Neural progenitor cell (in vitro differentiated cells): ENCODE results near the gene TFCP2L1. TPM values are rescaled to one million over a fixed set of nuclear protein-coding genes. Genes with fewer than 3 reads are reported as not detected.
A peak's percentile ranks its signal among the peaks of the same experiment; 100 is the strongest.
"Not testable (repeated sequence)": the region's sequence is repeated elsewhere in the genome, so short reads cannot be mapped to it uniquely, and the experiment has no call there.

Experiments
- DNase-seq: peaks from one replicate; pipeline ENCODE4 v3.0.0-alpha.2; 2016; ENCODE audit warnings: low spot score
- H2AFZ ChIP-seq: fragments of 200-600 bp; sonication (generic); replicated peaks from 2 replicates; pipeline ENCODE4 v1.6.1; 2016; ENCODE audit warnings: antibody characterized with exemption
- H3F3A ChIP-seq: fragments of 200-600 bp; sonication (generic); 2 replicates; pipeline ENCODE4 v1.6.1; 2016; ENCODE audit warnings: antibody characterized with exemption, low read depth
- H3K27ac ChIP-seq: fragments of 200-600 bp; sonication (generic); 2 replicates; pipeline ENCODE4 v1.5.1; 2016; ENCODE audit warnings: mild to moderate bottlenecking
- H3K27me3 ChIP-seq: fragments of 200-600 bp; sonication (generic); 2 replicates; pipeline ENCODE4 v1.6.1; 2016; ENCODE audit warnings: mild to moderate bottlenecking, moderate library complexity
- H3K36me3 ChIP-seq: fragments of 200-600 bp; sonication (generic); 2 replicates; pipeline ENCODE4 v1.5.1; 2016
- H3K4me1 ChIP-seq: fragments of 200-600 bp; sonication (generic); 2 replicates; pipeline ENCODE4 v1.6.1; 2016; ENCODE audit warnings: mixed run types
- H3K4me2 ChIP-seq: fragments of 200-600 bp; sonication (generic); 2 replicates; pipeline ENCODE4 v1.6.1; 2016
- H3K4me3 ChIP-seq: fragments of 200-600 bp; sonication (generic); 2 replicates; pipeline ENCODE4 v1.5.1; 2016
- H3K79me2 ChIP-seq: fragments of 200-600 bp; sonication (generic); 2 replicates; pipeline ENCODE4 v1.6.1; 2016; ENCODE audit warnings: low read depth
- H3K9ac ChIP-seq: fragments of 200-600 bp; sonication (generic); 2 replicates; pipeline ENCODE4 v1.6.1; 2016
- H3K9me3 ChIP-seq: fragments of 200-600 bp; sonication (generic); 2 replicates; pipeline ENCODE4 v1.5.1; 2016; ENCODE audit warnings: low read depth
- H4K20me1 ChIP-seq: fragments of 200-600 bp; sonication (generic); 2 replicates; pipeline ENCODE4 v1.6.1; 2016; ENCODE audit warnings: low read depth
- H3K27ac Mint-ChIP-seq: 3 replicates; pipeline ENCODE4 v1.8.0; 2021; ENCODE audit warnings: mixed read lengths
- H3K27me3 Mint-ChIP-seq: 2 replicates; pipeline ENCODE4 v1.8.0; 2022; ENCODE audit warnings: low read depth, mild to moderate bottlenecking, inconsistent platforms, moderate library complexity, mixed read lengths; ENCODE audit not compliant: insufficient read depth
- H3K36me3 Mint-ChIP-seq: 3 replicates; pipeline ENCODE4 v1.8.0; 2021; ENCODE audit warnings: mixed read lengths
- H3K4me1 Mint-ChIP-seq: 3 replicates; pipeline ENCODE4 v1.8.0; 2021; ENCODE audit warnings: mixed read lengths
- H3K4me3 Mint-ChIP-seq: 3 replicates; pipeline ENCODE4 v1.8.0; 2021; ENCODE audit warnings: mild to moderate bottlenecking, moderate library complexity, mixed read lengths
- H3K9me3 Mint-ChIP-seq: 3 replicates; pipeline ENCODE4 v1.8.0; 2020; ENCODE audit warnings: mixed read lengths
- CTCF ChIP-seq: fragments of 200-600 bp; sonication (generic); IDR thresholded peaks from 2 replicates; pipeline ENCODE4 v1.5.1; 2017; ENCODE audit warnings: antibody characterized with exemption, mild to moderate bottlenecking
- EZH2 ChIP-seq: fragments of 200-600 bp; sonication (generic); IDR thresholded peaks from 2 replicates; pipeline ENCODE4 v1.6.1; 2017; ENCODE audit warnings: antibody characterized with exemption, mild to moderate bottlenecking, moderate library complexity
- EZH2phosphoT487 ChIP-seq: fragments of 200-600 bp; sonication (generic); IDR thresholded peaks from 2 replicates; pipeline ENCODE4 v1.6.1; 2017; ENCODE audit warnings: antibody characterized with exemption
- total RNA-seq: library from RNA; depleted of rRNA; stranded (reverse); fragments of >200 nt; gene quantifications from 2 replicates; pipeline ENCODE4 v1.2.3, GENCODE V29; 2015; ENCODE audit warnings: low replicate concordance

The TFCP2L1 gene
- total RNA-seq, 1 donor from 2014 or later = 0.04 TPM

- H3K27ac ChIP-seq = no peak overlapping the region
- TF ChIP-seq EZH2 (no peak), CTCF (no peak), EZH2phosphoT487 (no peak)
- Mint-ChIP-seq H3K27ac (no peak overlapping the region), H3K9me3 (no peaks in the 10 kb centered on the region), H3K4me3 (no peak overlapping the region), H3K36me3 (no peaks in the 10 kb centered on the region), H3K4me1 (no peaks in the 10 kb centered on the region), H3K27me3 (no peaks in the 10 kb centered on the region)
- no peak overlapping the region for H3K4me2 ChIP-seq
- H3K9me3 ChIP-seq = no peaks in the 10 kb centered on the region
- H3K9ac ChIP-seq = no peak overlapping the region
- no peaks in the 10 kb centered on the region for H3K79me2 ChIP-seq
- H3K36me3 ChIP-seq = no peaks in the 10 kb centered on the region
- H3K4me3 ChIP-seq = no peak overlapping the region
- H3F3A ChIP-seq = no peaks in the 10 kb centered on the region
- no peaks in the 10 kb centered on the region for H4K20me1 ChIP-seq
- H3K4me1 ChIP-seq = no peaks in the 10 kb centered on the region
- DNase-seq = no peak
- H3K27me3 ChIP-seq = no peaks in the 10 kb centered on the region
- no peak overlapping the region for H2AFZ ChIP-seq
Measured at GRCh38 chr2:121324601-121325000, 39.6 kb upstream of the TFCP2L1 start.

- no peaks in the 10 kb centered on the region for H3K27me3 ChIP-seq
- H3K4me2 ChIP-seq = no peak overlapping the region
- H3K27ac ChIP-seq = no peak overlapping the region
- H2AFZ ChIP-seq = no peak overlapping the region
- H3K4me3 ChIP-seq = no peak overlapping the region
- no peak for DNase-seq
- no peaks in the 10 kb centered on the region for H3K79me2 ChIP-seq
- TF ChIP-seq EZH2phosphoT487 (no peak), CTCF (no peak), EZH2 (no peak)
- H3F3A ChIP-seq = no peaks in the 10 kb centered on the region
- no peaks in the 10 kb centered on the region for H3K9me3 ChIP-seq
- Mint-ChIP-seq H3K27me3 (no peaks in the 10 kb centered on the region), H3K9me3 (no peaks in the 10 kb centered on the region), H3K36me3 (no peaks in the 10 kb centered on the region), H3K4me1 (no peaks in the 10 kb centered on the region), H3K27ac (no peak overlapping the region), H3K4me3 (no peak overlapping the region)
- H3K4me1 ChIP-seq = no peaks in the 10 kb centered on the region
- H3K36me3 ChIP-seq = no peaks in the 10 kb centered on the region
- no peak overlapping the region for H3K9ac ChIP-seq
- H4K20me1 ChIP-seq = no peaks in the 10 kb centered on the region
Measured at GRCh38 chr2:121321476-121321875, 36.5 kb upstream of the TFCP2L1 start.

GRCh38 chr2:121319941-121320340, 34.9 kb upstream of the TFCP2L1 start:
- H3K4me3 ChIP-seq = no peak overlapping the region
- Mint-ChIP-seq H3K4me1 (no peaks in the 10 kb centered on the region), H3K27ac (no peak overlapping the region), H3K4me3 (no peak overlapping the region), H3K27me3 (no peaks in the 10 kb centered on the region), H3K36me3 (no peaks in the 10 kb centered on the region), H3K9me3 (no peaks in the 10 kb centered on the region)
- H3F3A ChIP-seq = no peaks in the 10 kb centered on the region
- H2AFZ ChIP-seq = no peak overlapping the region
- no peaks in the 10 kb centered on the region for H3K4me1 ChIP-seq
- no peaks in the 10 kb centered on the region for H3K27me3 ChIP-seq
- DNase-seq = no peak
- H3K36me3 ChIP-seq = no peaks in the 10 kb centered on the region
- no peak overlapping the region for H3K4me2 ChIP-seq
- no peaks in the 10 kb centered on the region for H4K20me1 ChIP-seq
- no peaks in the 10 kb centered on the region for H3K9me3 ChIP-seq
- H3K9ac ChIP-seq = no peak overlapping the region
- H3K27ac ChIP-seq = no peak overlapping the region
- TF ChIP-seq CTCF = no peak
- no peak for TF ChIP-seq EZH2
- no peak for TF ChIP-seq EZH2phosphoT487
- no peaks in the 10 kb centered on the region for H3K79me2 ChIP-seq

- no peak overlapping the region for H2AFZ ChIP-seq
- H3K27me3 Mint-ChIP-seq = no peaks in the 10 kb centered on the region
- no peaks in the 10 kb centered on the region for H4K20me1 ChIP-seq
- H3K4me1 Mint-ChIP-seq = no peaks in the 10 kb centered on the region
- peak overlapping the region; percentile 37 for H3K27ac Mint-ChIP-seq
- no peak overlapping the region for H3K27ac ChIP-seq
- no peak overlapping the region for H3K9ac ChIP-seq
- H3F3A ChIP-seq = no peaks in the 10 kb centered on the region
- H3K4me1 ChIP-seq = no peaks in the 10 kb centered on the region
- H3K36me3 ChIP-seq = no peaks in the 10 kb centered on the region
- no peaks in the 10 kb centered on the region for H3K79me2 ChIP-seq
- no peak overlapping the region for H3K4me3 Mint-ChIP-seq
- H3K9me3 Mint-ChIP-seq = no peaks in the 10 kb centered on the region
- no peaks in the 10 kb centered on the region for H3K27me3 ChIP-seq
- no peak overlapping the region for H3K4me2 ChIP-seq
- H3K4me3 ChIP-seq = no peak overlapping the region
- no peaks in the 10 kb centered on the region for H3K36me3 Mint-ChIP-seq
- no peak for TF ChIP-seq EZH2phosphoT487
- no peak for TF ChIP-seq CTCF
- no peak for TF ChIP-seq EZH2
- DNase-seq = no peak
- H3K9me3 ChIP-seq = no peaks in the 10 kb centered on the region
Measured at GRCh38 chr2:121316986-121317385, 32.0 kb upstream of the TFCP2L1 start.

GRCh38 chr2:121313701-121314100, 28.7 kb upstream of the TFCP2L1 start:
- not testable (repeated sequence) for H3K36me3 ChIP-seq, H3K4me2 ChIP-seq, H3K27ac ChIP-seq, DNase-seq, H3K27me3 ChIP-seq, H3K9me3 Mint-ChIP-seq, H3K36me3 Mint-ChIP-seq, H3K4me1 Mint-ChIP-seq, H4K20me1 ChIP-seq, H3K9ac ChIP-seq, H2AFZ ChIP-seq, H3K4me1 ChIP-seq, H3K27ac Mint-ChIP-seq, H3F3A ChIP-seq, H3K79me2 ChIP-seq, H3K4me3 Mint-ChIP-seq, H3K9me3 ChIP-seq, H3K4me3 ChIP-seq, H3K27me3 Mint-ChIP-seq
